ENCODE data around the gene SLC6A17.
A peak's percentile ranks its signal among the peaks of the same experiment; 100 is the strongest.

Gene SLC6A17

DNA sequence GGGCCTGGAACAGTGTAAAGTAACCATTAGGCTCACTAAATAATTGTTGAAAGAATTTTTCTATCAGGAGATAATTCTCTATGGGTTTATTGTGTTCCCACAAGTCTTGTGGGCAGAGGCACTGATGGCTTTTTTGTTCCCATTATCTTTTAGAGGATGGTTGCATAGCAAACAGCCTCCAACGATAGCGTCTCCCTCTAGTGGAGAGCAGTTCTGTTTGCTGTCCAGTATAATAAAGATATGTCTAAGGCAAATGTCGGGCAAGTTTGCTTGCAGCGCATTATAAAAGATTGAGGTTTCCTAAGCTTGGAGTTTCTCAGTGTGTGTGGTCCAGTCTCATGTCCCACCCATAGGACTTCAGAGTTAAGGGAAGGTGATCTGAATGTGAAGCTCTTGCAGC, 1.3 kb upstream of the SLC6A17 start:
- H3K27ac ChIP-seq: no peak overlapping the region
- no peak overlapping the region for H3K4me2 ChIP-seq
- H3K9me3 ChIP-seq (replicated peaks in 1 of 11): peaks cover 0 to 6% (median 0%) of the 10 kb centered on the region in 11 experiments; a peak in 2 of 22 replicates
- no peak overlapping the region for H3K9ac ChIP-seq
- H3K4me3 ChIP-seq: no peak overlapping the region
- no peak for TF ChIP-seq Cebpa-rat (IDR thresholded peaks at IDR 0.05)
- H3K36me3 ChIP-seq: no peaks in the 10 kb centered on the region
- peaks cover 0 to 33% (median 5%) of the 10 kb centered on the region in 11 experiments; a peak in 8 of 22 replicates for H4K20me1 ChIP-seq
- H3K4me1 ChIP-seq: peaks cover 0 to 25% (median 12%) of the 10 kb centered on the region in 10 experiments; a peak in 15 of 20 replicates
- H3K27me3 ChIP-seq: peaks cover 67 to 76% (median 73%) of the 10 kb centered on the region in 11 experiments

DNA sequence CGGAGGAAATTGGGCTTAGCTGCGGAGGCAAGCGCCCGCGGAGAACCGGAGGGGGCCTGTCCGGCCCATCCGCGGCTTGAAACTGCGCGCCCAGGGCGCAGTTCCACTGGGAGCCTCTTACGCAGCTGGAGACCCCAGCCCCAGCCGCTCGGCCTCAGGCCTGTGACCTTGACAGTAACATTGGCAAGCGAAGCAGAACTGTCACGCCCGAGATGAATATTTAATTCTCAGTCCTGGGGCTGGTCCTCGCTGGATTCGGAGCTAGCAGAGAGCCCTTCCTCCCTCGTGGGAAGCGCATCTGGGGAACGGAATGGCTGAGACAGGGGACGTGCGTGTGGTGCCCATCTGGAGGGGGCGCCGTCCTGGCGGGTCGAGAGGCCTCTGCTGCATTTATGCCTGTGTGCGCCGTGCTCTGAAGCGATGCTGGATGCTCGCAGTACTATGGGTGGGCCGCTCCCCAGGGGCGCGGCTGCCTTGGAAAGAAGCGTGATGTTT, 928 bp downstream of the SLC6A17 start:
- no peak for TF ChIP-seq Cebpa-rat (IDR thresholded peaks at IDR 0.05)
- peaks cover 0 to 16% (median 9%) of the 10 kb centered on the region in 10 experiments; a peak in 14 of 20 replicates for H3K4me1 ChIP-seq
- H3K27ac ChIP-seq: no peak overlapping the region
- H3K4me3 ChIP-seq: peak overlapping the region in 4 of 10 experiments; percentile 40 to 63 (median 47); a peak in 7 of 20 replicates
- no peak overlapping the region for H3K9ac ChIP-seq
- peaks cover 70 to 87% (median 83%) of the 10 kb centered on the region in 11 experiments for H3K27me3 ChIP-seq
- no peaks in the 10 kb centered on the region for H3K36me3 ChIP-seq
- H3K4me2 ChIP-seq: peak overlapping the region; percentile 9 to 78 (median 69); a peak in 10 of 22 replicates
- peaks cover 0 to 6% (median 0%) of the 10 kb centered on the region in 11 experiments; a peak in 2 of 22 replicates for H3K9me3 ChIP-seq (replicated peaks in 1 of 11)
- H4K20me1 ChIP-seq: peaks cover 0 to 33% (median 5%) of the 10 kb centered on the region in 11 experiments; a peak in 8 of 22 replicates

DNA sequence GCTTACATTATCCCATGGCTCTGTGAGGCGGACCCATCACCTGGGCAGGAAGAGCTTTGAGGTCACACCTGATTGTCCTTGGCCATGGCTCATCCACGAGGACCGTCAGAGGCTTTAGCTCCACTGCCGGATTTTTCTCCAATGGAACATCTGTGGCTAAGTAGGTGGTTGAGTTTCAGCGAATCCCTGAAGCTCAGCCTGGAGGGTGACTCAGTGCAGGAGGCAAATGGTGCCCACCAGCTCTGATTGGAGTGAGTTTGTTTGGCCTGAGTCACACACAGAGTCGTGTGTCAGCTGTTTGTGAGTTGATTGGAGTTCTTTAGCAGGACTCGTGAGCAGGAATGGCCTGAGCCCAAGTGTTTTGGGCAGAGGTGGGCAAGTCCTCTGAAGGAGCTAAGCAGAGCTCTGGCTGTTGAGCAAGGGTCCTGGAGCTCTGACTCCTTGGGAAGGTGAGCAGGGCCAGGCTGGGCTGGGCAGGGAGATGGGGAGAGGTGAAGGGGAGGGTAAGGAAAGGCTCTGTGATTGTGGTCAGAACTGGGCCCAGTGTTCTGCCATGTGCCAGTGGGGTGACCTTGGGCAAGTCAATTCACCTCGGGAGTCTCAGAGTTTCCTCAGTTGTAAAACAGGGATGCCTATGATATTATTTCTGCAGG, 2.0 kb downstream of the SLC6A17 start:
- Histone ChIP-seq H3K4me1 (peaks cover 0 to 16% (median 9%) of the 10 kb centered on the region in 10 experiments; a peak in 14 of 20 replicates), H3K4me2 (no peak overlapping the region), H3K27me3 (peaks cover 68 to 79% (median 77%) of the 10 kb centered on the region in 11 experiments), H3K27ac (no peak overlapping the region), H3K36me3 (no peaks in the 10 kb centered on the region), H3K9me3 (replicated peaks in 1 of 11) (peaks cover 0 to 6% (median 0%) of the 10 kb centered on the region in 11 experiments; a peak in 2 of 22 replicates), H4K20me1 (peaks cover 0 to 33% (median 5%) of the 10 kb centered on the region in 11 experiments; a peak in 8 of 22 replicates), H3K9ac (no peak overlapping the region), H3K4me3 (no peak overlapping the region)
- no peak for TF ChIP-seq Cebpa-rat (IDR thresholded peaks at IDR 0.05)

DNA sequence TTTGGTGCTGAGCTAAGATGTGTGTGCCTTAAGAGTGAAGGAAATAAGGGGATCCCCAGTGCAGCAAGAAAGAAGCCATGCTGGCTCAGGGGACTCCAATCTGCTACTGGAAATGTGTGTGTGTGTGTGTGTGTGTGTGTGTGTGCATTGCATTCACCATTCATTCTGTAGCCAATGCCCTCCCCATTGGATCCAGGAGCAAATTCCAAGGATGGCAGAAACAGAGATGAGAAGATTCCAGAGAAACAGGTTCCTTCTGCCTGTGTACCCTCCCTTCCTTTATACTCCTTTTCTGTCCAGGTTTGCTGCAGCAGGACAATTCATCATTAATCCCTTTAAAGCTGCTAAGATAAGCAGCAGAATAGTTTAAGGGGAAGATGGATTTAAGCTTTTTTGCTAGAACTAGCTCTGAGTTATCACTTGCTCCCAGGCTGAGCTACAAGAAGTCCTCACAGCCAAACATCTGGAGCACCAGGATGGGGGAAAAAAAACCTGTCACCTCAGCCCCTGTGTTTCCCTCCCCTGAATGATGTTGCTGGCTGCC, 3.2 kb downstream of the SLC6A17 start:
- H3K27me3 ChIP-seq: peaks cover 56 to 67% (median 65%) of the 10 kb centered on the region in 11 experiments
- H3K9me3 ChIP-seq (replicated peaks in 1 of 11): peaks cover 0 to 6% (median 0%) of the 10 kb centered on the region in 11 experiments; a peak in 2 of 22 replicates

DNA sequence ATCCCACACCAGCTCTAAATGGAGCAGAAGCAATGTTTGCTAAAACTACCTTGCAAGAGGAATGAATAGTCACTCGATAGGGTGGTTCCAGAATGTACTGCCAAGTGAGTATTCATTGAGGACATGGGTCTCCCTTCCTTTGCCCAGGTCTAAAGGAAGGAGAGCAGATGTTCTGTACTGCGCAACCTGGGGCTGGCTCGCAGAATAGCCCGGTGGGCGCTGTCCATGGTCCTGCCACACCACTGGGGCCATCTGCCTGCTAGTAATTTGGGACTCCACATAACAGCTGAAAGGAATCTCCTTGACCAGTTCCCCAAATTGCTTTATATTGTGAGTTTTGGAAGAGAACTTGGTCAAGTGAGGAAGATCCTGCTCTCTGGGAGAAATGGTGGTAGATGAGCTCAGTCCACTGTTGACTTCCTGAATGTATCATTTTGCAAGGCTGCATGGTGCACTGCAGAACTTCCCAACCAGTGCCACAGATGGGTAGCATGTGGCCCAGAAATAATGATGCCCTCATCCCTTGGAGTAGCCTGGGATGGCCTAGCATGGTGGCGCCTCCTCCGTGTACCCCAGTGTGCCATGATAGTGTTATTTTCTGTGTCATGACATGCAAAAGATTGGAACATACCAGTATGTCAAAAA, 5.7 kb downstream of the SLC6A17 start:
- Histone ChIP-seq H3K9me3 (replicated peaks in 1 of 11) (peaks cover 0 to 1% (median 0%) of the 10 kb centered on the region in 11 experiments; a peak in 1 of 22 replicates), H3K4me3 (no peak overlapping the region), H3K4me1 (peaks cover under 1 to 17% (median 13%) of the 10 kb centered on the region in 10 experiments; a peak in 16 of 20 replicates), H3K27me3 (peaks cover 30 to 42% (median 40%) of the 10 kb centered on the region in 11 experiments), H3K9ac (no peak overlapping the region), H3K36me3 (no peaks in the 10 kb centered on the region), H3K27ac (no peak overlapping the region), H3K4me2 (no peak overlapping the region), H4K20me1 (peaks cover 0 to 17% (median 0%) of the 10 kb centered on the region in 11 experiments; a peak in 7 of 22 replicates)
- TF ChIP-seq Cebpa-rat (IDR thresholded peaks at IDR 0.05): no peak

More for the DNA sequence above, 3.2 kb downstream of the SLC6A17 start:
- no peak for TF ChIP-seq Cebpa-rat (IDR thresholded peaks at IDR 0.05)
- no peaks in the 10 kb centered on the region for H3K36me3 ChIP-seq
- no peak overlapping the region for H3K9ac ChIP-seq
- no peak overlapping the region for H3K4me3 ChIP-seq
- H4K20me1 ChIP-seq: peaks cover 0 to 33% (median 5%) of the 10 kb centered on the region in 11 experiments; a peak in 8 of 22 replicates
- H3K4me1 ChIP-seq: peaks cover 0 to 16% (median 9%) of the 10 kb centered on the region in 10 experiments; a peak in 14 of 20 replicates
- H3K4me2 ChIP-seq: no peak overlapping the region
- no peak overlapping the region for H3K27ac ChIP-seq

DNA sequence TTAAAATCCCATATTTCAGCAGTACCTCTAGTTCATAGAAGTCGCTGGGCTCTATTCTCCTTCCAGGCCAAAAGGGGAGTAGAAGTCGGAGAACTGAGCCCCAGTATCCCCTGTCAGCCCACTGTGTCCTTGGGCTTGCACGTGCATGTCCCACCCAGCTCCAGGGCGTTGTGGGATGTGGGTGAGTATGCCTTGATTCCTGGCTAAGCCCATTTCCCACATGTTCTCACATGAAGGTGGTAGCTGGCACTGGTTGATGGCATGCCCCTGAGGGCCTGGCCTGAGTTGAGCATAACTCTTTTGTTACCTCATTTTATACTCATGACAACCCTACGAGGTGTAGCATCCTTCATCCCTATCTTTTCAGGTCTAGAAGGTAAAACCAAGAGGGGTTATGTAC, 8.0 kb downstream of the SLC6A17 start:
- Histone ChIP-seq H3K27me3 (peaks cover 8 to 19% (median 17%) of the 10 kb centered on the region in 11 experiments), H3K9me3 (replicated peaks in 1 of 11) (peaks cover 0 to 4% (median 0%) of the 10 kb centered on the region in 11 experiments; a peak in 1 of 22 replicates), H3K27ac (no peak overlapping the region), H3K4me3 (no peak overlapping the region), H3K4me2 (no peak overlapping the region), H3K36me3 (no peaks in the 10 kb centered on the region), H4K20me1 (peaks cover 0 to 1% (median 0%) of the 10 kb centered on the region in 11 experiments; a peak in 2 of 22 replicates), H3K9ac (no peak overlapping the region), H3K4me1 (peaks cover 0 to 17% (median 11%) of the 10 kb centered on the region in 10 experiments; a peak in 15 of 20 replicates)
- TF ChIP-seq Cebpa-rat (IDR thresholded peaks at IDR 0.05): no peak

DNA sequence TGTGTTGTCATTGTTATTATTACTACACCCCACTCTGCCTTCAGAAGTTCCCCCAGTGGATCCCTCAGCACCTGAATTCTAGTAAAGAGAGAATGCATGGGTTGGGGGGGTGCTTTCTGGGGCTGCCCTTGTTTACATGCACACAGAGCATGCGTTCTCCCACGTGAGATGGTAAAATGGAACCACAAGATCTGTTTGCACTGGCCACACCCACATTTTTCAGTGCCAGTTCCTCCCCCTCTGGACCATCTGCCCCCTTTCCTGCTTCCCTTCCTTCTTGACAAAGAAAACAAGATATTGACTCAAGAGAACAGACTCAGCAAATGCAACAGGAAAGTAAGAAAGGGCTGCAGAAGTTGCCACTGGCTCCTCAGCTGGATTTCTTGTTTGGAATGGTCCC, 8.9 kb downstream of the SLC6A17 start:
- Histone ChIP-seq H3K27me3 (peaks cover 0 to 10% (median 8%) of the 10 kb centered on the region in 11 experiments; a peak in 13 of 22 replicates), H3K9me3 (replicated peaks in 1 of 11) (peaks cover 0 to 4% (median 0%) of the 10 kb centered on the region in 11 experiments; a peak in 1 of 22 replicates), H3K9ac (no peak overlapping the region), H4K20me1 (no peaks in the 10 kb centered on the region; a peak in 2 of 22 replicates), H3K4me2 (peak overlapping the region in 5 of 11 experiments; percentile 10 to 24 (median 15); a peak in 6 of 22 replicates), H3K36me3 (no peaks in the 10 kb centered on the region), H3K4me1 (peaks cover 0 to 17% (median 11%) of the 10 kb centered on the region in 10 experiments; a peak in 15 of 20 replicates), H3K27ac (no peak overlapping the region), H3K4me3 (no peak overlapping the region)
- TF ChIP-seq Cebpa-rat (IDR thresholded peaks at IDR 0.05): no peak

DNA sequence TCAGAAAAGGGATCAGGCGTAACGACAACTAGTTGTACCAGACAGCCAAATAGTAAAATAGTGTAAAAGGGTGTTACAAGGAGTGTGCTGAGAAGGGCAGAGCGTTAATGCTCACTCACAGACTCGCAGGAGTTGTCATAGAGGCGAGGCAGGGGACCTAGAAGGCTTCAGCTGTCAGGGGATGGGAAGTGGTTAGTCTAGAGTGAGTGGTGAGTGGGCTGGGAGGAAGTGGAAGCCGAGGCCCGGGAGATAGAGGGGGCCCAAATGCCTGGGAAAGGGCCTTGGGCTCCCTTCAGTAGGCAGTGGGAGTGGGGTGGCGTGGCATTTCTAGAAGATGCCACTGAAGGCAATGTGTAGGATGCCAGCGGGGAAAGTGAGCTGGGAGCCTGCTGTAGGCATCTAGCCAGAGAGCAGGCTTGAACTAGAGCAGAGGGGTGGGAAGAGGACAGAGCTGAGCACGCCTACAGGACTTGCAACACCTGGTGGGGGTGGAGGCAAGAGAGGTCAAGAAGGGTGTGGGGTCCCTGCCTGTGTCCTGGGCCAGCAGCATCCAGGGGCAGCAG, 10.3 kb downstream of the SLC6A17 start:
- no peak overlapping the region for H3K9ac ChIP-seq
- no peaks in the 10 kb centered on the region for H3K36me3 ChIP-seq
- H3K9me3 ChIP-seq (replicated peaks in 1 of 11): peaks cover 0 to 4% (median 0%) of the 10 kb centered on the region in 11 experiments; a peak in 1 of 22 replicates
- TF ChIP-seq Cebpa-rat (IDR thresholded peaks at IDR 0.05): no peak
- no peak overlapping the region for H3K27ac ChIP-seq
- H3K4me1 ChIP-seq: peaks cover 0 to 17% (median 11%) of the 10 kb centered on the region in 10 experiments; a peak in 15 of 20 replicates
- no peaks in the 10 kb centered on the region; a peak in 1 of 22 replicates for H3K27me3 ChIP-seq
- peaks cover 0 to 4% (median 0%) of the 10 kb centered on the region in 11 experiments; a peak in 1 of 22 replicates for H4K20me1 ChIP-seq
- no peak overlapping the region for H3K4me3 ChIP-seq
- H3K4me2 ChIP-seq: peak overlapping the region in 9 of 11 experiments; percentile 13 to 57 (median 35); a peak in 12 of 22 replicates
